Natural killer cell (primary cell): ENCODE data around the gene NFX1. TPM values are rescaled to one million over a fixed set of nuclear protein-coding genes. Genes with fewer than 3 reads are reported as not detected.

Experiments used
- ATAC-seq, 3 donors: fragments of 150-1000 bp in 2 of 3; fragments of 200-7000 bp in 1 of 3; cut with Tn5 transposase; 1 replicate in 1 of 3; 2 replicates in 2 of 3; pipeline ENCODE4 v1.10.0; 2021; ENCODE audit warnings: mild to moderate bottlenecking in 2 of 3, moderate library complexity in 2 of 3
- DNase-seq, 2 donors: peaks; one replicate each; pipeline versions ENCODE4 v3.0.0 to v3.0.0-alpha.2; 2013 to 2021; ENCODE audit warnings: mixed read lengths in 1 of 2
- H3K27ac ChIP-seq: one replicate; pipeline ENCODE4 v1.5.1; 2013; ENCODE audit warnings: mild to moderate bottlenecking, low read length
- H3K27me3 ChIP-seq: one replicate; pipeline ENCODE4 v1.6.1; 2013; ENCODE audit warnings: low read length; ENCODE audit not compliant: control insufficient read depth, insufficient read depth
- H3K36me3 ChIP-seq: one replicate; pipeline ENCODE4 v1.6.1; 2013; ENCODE audit warnings: low read length; ENCODE audit not compliant: control insufficient read depth, insufficient read depth
- H3K4me1 ChIP-seq: one replicate; pipeline ENCODE4 v1.6.1; 2013; ENCODE audit warnings: low read length; ENCODE audit not compliant: control insufficient read depth, insufficient read depth
- H3K4me3 ChIP-seq: one replicate; pipeline ENCODE4 v1.5.1; 2013; ENCODE audit warnings: low read length
- H3K9me3 ChIP-seq: one replicate; pipeline ENCODE4 v1.6.1; 2013; ENCODE audit warnings: low read length; ENCODE audit not compliant: control insufficient read depth, insufficient read depth
- H3K27ac Mint-ChIP-seq, 2 donors: one replicate each; pipeline ENCODE4 v1.8.0; 2022; ENCODE audit warnings: mild to moderate bottlenecking in 2 of 2, mixed read lengths in 2 of 2, moderate library complexity in 1 of 2
- H3K27me3 Mint-ChIP-seq, 2 donors: one replicate each; pipeline ENCODE4 v1.8.0; 2022; ENCODE audit warnings: low read depth in 2 of 2, mixed read lengths in 2 of 2
- H3K36me3 Mint-ChIP-seq: one replicate; pipeline ENCODE4 v1.8.0; 2022; ENCODE audit warnings: mixed read lengths
- H3K4me1 Mint-ChIP-seq, 2 donors: one replicate each; pipeline ENCODE4 v1.8.0; 2022; ENCODE audit warnings: mixed read lengths in 2 of 2
- H3K4me3 Mint-ChIP-seq: one replicate; pipeline ENCODE4 v1.8.0; 2022; ENCODE audit warnings: mild to moderate bottlenecking, moderate library complexity, mixed read lengths
- H3K9me3 Mint-ChIP-seq, 2 donors: one replicate each; pipeline ENCODE4 v1.8.0; 2022; ENCODE audit warnings: mixed read lengths in 2 of 2
- CTCF ChIP-seq: fragments of 200-600 bp; IDR thresholded peaks from one replicate; pipeline ENCODE4 v1.8.0; 2022; ENCODE audit warnings: antibody characterized with exemption
- WGBS: methylation state at CpG from one replicate; pipeline ENCODE4 v1.1.7; 2013; ENCODE audit warnings: missing lambda C conversion rate; ENCODE audit not compliant: insufficient coverage; 5-methylcytosine and 5-hydroxymethylcytosine counted together
- intact Hi-C: fragments of 100-400 bp; cut with micrococcal nuclease; formaldehyde crosslinking; loops from one replicate; pipeline ENCODE4 v1.14.2; 2022
- total RNA-seq, 4 donors: library from RNA; stranded (reverse); fragments of 120-200 nt in 1 of 4; gene quantifications; one replicate each; pipeline versions ENCODE4 v1.2.3 to v1.2.4, GENCODE V29; 2013 to 2022

NFX1 gene
- total RNA-seq, 3 donors from 2014 or later (not counting 1 experiment from before 2014, with no cell fraction given): 33.0 to 38.8 (median 38.5) TPM

- no peak overlapping the region for H3K27ac Mint-ChIP-seq
- H3K27me3 ChIP-seq: no peaks in the 10 kb centered on the region
- no peak overlapping the region for H3K4me3 ChIP-seq
- H3K9me3 ChIP-seq: no peaks in the 10 kb centered on the region
- WGBS: 92% methylated on average over 1 of the region's 1 CpG
- H3K4me3 Mint-ChIP-seq: no peak overlapping the region
- peaks cover 90% of the 10 kb centered on the region for H3K36me3 ChIP-seq
- H3K27me3 Mint-ChIP-seq: no peaks in the 10 kb centered on the region
- ATAC-seq (no peak), DNase-seq (no peak)
- intact Hi-C loops: no loop called here
- H3K27ac ChIP-seq: no peak overlapping the region
- peaks cover 0 to 6% of the 10 kb centered on the region in 2 donors for H3K4me1 Mint-ChIP-seq
- peaks cover 10% of the 10 kb centered on the region for H3K36me3 Mint-ChIP-seq
- H3K4me1 ChIP-seq: no peaks in the 10 kb centered on the region
- H3K9me3 Mint-ChIP-seq: no peaks in the 10 kb centered on the region
- no peak for TF ChIP-seq CTCF
Measured at GRCh38 chr9:33307067-33307466, 16.8 kb downstream of the NFX1 start.

- peaks cover 0 to 6% of the 10 kb centered on the region in 2 donors for H3K4me1 Mint-ChIP-seq
- intact Hi-C loops: no loop called here
- Histone ChIP-seq H3K27ac (no peak overlapping the region), H3K4me1 (no peaks in the 10 kb centered on the region), H3K4me3 (no peak overlapping the region), H3K36me3 (peaks cover 88% of the 10 kb centered on the region), H3K9me3 (no peaks in the 10 kb centered on the region), H3K27me3 (no peaks in the 10 kb centered on the region)
- H3K36me3 Mint-ChIP-seq: peaks cover 20% of the 10 kb centered on the region
- no peaks in the 10 kb centered on the region for H3K27me3 Mint-ChIP-seq
- no CpG with 5 or more reads among the region's 1 CpG for WGBS
- DNase-seq (no peak), ATAC-seq (no peak)
- H3K9me3 Mint-ChIP-seq: no peaks in the 10 kb centered on the region
- no peak overlapping the region for H3K27ac Mint-ChIP-seq
- TF ChIP-seq CTCF: no peak
- H3K4me3 Mint-ChIP-seq: no peak overlapping the region
Measured at GRCh38 chr9:33309903-33310302, 19.6 kb downstream of the NFX1 start.

GRCh38 chr9:33310748-33311147, 20.4 kb downstream of the NFX1 start:
- Histone ChIP-seq H3K4me3 (no peak overlapping the region), H3K36me3 (peaks cover 84% of the 10 kb centered on the region), H3K9me3 (no peaks in the 10 kb centered on the region), H3K27me3 (no peaks in the 10 kb centered on the region), H3K4me1 (no peaks in the 10 kb centered on the region), H3K27ac (no peak overlapping the region)
- peak overlapping the region in 1 of 2 donors; percentile 44 for H3K27ac Mint-ChIP-seq
- H3K4me1 Mint-ChIP-seq: peaks cover 0 to 6% of the 10 kb centered on the region in 2 donors
- H3K36me3 Mint-ChIP-seq: peaks cover 20% of the 10 kb centered on the region
- H3K4me3 Mint-ChIP-seq: no peak overlapping the region
- H3K27me3 Mint-ChIP-seq: no peaks in the 10 kb centered on the region
- WGBS: no CpG with 5 or more reads among the region's 2 CpGs
- TF ChIP-seq CTCF: no peak
- no peak for DNase-seq
- H3K9me3 Mint-ChIP-seq: no peaks in the 10 kb centered on the region
- intact Hi-C loops: no loop called here
- no peak for ATAC-seq

- intact Hi-C loops: no loop called here
- Mint-ChIP-seq H3K27me3 (no peaks in the 10 kb centered on the region), H3K4me3 (no peak overlapping the region), H3K36me3 (peaks cover 29% of the 10 kb centered on the region), H3K4me1 (peaks cover 0 to 6% of the 10 kb centered on the region in 2 donors), H3K27ac (no peak overlapping the region), H3K9me3 (no peaks in the 10 kb centered on the region)
- no peak for DNase-seq
- Histone ChIP-seq H3K4me1 (no peaks in the 10 kb centered on the region), H3K9me3 (no peaks in the 10 kb centered on the region), H3K4me3 (no peak overlapping the region), H3K27ac (no peak overlapping the region), H3K27me3 (no peaks in the 10 kb centered on the region), H3K36me3 (peaks cover 79% of the 10 kb centered on the region)
- no peak for ATAC-seq
- 78% methylated on average over 2 of the region's 2 CpGs for WGBS
- no peak for TF ChIP-seq CTCF
Measured at GRCh38 chr9:33311953-33312352, 21.6 kb downstream of the NFX1 start.
